Islet of Langerhans (tissue), 1 donor: ENCODE results near the gene PATL1.

Experiments used
- FAIRE-seq: peaks from one replicate; lab custom pipeline; 2011; peaks lifted over from hg19 to GRCh38; lab: Jason Lieb, UNC

PATL1 gene

DNA sequence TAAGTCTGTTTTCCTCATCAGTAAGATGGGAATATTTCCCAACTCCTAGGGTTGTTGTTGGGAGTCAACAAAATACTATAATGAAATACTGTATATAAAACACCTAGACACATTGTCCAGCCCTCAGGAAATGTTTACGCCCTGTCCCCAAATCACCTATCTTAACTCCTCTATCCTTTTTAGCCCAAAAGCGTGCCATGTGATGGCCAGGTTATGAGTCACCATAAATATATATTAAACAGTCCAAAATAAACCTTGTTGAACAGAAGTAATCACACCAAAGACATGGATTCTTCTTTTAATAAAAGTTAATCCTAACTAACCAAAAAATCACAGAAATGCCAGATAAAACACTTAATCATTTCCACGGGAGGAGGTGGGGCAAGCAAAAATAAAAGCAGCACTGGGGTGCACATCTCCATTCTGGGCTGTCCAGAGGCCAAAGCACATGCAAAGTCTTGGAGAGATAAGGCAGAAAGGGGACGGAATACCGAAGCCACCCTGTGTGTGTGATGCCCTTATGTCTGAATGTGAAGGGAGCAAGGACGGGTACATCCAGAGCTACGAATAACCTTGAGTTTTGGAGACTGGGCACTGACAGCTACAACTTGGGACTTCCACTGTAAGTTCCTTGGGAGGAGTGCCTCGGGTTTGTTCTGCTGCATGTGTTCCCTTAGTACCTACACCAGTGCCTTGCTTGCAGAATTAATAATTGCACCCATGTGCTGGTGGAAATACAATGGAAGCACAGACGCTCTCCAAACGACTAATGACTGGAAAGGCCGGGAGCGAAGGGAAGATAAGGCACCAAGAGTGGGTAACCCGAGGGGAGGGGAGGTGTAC, 54.3 kb downstream of the PATL1 start:
- FAIRE-seq: no peak

DNA sequence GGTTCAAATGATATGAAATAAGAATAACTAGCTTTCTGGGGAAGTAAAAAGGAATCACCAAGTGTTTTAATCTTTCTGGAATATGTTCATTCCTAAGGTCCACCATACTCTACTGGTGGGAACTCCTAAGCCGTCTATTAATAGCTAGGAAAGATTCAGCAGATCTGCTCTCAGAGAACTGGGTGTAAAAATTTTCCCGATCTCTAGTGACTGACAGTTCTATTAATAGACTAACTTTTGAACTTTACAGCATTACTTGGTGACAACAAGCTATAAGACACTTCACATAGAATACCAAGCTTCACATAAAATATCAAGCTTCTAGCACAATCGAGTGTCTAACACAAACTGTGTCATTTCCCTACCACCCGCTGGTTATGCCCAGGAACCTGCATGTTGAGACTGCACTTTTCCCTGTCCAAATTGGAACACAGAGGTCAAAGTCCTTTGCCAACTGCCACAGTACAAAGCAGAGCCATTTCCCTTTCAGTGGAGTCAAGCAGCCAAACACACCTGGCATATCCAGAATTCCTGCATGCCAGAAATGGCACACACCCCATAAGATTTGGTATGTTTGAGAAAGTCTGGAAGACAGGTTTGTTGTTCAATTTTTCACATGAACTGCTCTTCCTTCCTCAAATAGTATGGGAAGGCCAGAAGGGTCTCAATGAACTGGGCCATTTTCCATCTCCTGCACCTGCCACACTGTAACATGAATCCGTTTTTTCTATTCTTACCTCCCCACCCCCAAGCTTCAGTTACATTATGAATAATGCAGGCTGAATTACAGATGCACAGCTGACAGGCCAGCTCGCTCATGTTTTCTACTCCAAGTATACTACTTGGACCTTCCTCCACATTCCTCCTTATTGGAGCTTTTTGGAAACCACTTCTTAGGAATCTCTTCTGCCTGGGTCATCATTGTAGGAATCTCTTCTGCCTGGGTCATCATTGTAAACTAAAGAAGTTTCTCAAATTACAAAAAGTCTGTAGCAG, 57.0 kb downstream of the PATL1 start:
- no peak for FAIRE-seq

DNA sequence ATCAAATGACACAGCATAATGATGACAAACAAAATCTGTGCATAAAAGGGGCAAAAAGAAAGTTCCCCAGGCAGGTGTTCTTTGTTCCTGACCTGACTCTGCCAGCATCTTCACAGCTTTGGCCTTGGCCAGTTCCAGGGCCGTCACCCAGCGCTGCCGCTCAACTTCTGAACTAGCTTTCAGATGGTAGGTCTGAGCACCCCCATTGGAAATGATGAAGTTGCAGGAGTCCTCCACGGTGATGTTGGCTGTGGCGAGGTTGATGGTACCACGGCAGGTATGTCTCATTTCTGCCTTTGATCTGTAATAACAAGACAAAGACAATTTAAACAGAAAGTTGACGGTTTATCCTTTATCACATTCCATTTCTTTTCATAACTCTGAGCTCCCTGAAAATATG, 58.5 kb downstream of the PATL1 start:
- FAIRE-seq: no peak

DNA sequence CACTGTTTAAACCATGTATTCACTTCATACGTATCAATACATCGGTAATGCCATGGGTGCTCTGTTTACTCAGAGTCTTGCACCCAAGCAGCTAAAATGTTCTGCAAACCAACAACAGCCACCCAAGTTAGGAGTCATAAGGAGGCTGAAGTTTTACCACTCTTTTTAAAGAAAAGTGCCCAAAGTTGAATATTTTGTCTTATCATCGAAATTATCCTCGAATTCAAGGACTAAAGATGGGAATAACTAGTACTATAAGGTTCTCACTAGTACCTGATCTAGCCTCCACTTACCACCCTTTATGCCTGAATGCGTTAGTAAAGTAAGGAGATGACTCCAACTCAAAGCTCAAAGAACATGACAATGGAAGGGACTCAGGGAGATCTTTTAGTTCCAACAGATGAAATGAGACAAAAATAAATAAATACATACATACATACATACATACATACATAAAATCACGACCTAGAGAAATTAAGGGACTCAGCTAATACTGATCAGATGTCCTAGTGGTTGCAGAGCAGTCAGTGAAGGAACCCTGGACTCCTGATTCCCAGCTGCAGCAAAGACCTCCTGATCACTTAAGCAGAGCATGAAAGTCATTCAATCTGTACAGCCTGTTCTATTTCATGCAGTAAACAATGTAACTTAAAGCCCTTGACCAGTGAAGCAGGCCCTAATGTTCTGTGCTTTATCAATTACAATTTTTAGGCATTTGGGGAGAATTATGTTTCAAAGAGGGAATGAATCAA, 61.0 kb downstream of the PATL1 start:
- FAIRE-seq: no peak

DNA sequence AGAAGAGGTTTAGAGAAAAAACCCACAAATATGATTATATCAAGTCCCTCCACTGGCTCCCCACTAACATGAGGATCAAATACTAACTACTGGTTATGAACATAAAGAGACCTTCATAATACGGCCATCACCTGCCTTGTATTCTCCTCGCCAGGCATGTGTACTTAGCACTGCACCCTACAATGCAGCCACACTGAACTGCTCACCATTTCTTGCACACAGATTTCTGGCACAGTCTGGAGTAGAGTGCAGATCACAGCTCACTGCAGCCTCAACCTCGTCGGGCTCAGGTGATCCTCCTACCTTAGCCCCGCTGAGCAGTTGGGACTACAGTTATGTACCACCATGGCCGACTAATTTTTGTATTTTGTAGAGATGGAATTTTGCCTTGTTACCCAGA, 66.4 kb downstream of the PATL1 start:
- FAIRE-seq: no peak

DNA sequence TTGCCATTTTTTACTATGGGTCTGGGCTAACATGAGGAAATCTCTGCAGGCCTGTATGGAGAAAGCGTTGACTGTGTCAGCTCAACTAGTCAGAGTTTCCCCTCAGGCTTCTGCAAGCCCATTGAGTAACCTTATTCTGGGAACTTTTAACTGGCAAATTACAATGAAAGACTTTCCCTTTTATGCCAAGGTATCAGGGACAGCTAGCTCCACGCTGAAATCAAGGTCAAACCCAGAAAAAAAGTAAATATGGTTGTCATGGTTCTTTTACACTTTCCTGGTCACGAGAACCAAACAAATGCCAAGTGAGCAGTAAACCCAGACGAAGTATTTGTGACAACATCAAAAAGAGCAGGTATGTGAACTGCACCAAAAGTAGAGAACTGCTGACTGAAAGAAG, 67.0 kb downstream of the PATL1 start:
- no peak for FAIRE-seq

DNA sequence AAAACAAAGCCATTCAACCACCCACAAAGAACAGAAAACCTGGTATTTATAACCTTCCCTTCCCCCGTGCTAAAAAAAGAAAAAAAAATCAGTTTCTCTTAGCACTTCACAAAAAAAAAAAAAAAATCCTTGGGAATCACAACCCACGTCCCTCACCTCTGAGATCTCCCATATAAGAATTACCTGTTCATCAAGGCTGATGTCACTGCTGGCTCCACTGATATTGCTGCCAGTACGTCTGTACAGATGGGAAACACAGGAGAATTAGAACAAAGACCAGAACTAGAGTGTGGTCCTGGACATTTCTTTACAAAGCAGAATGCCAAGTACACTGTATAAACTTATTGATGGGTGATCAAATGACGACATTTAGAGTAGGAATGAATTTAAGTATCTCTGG, 68.2 kb downstream of the PATL1 start:
- FAIRE-seq: no peak

DNA sequence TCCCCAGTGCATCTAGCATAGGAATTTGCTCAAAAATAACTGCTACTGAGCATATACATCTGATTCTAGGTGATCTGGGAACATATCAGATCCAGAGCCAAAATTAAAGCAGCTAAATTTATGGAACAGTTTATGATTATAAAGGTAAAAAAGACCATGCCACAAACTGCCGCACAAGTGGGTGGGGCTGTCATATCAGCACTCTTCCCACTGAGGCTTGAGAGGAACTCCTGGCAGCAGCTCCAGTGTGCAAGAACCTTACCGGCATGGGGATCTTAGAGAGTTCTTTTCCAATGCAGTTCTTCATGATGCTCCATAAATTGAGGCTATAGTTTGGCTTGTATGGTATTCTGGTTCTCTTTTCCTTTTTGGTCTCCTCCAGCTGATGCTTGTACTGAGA, 68.6 kb downstream of the PATL1 start:
- FAIRE-seq: no peak

DNA sequence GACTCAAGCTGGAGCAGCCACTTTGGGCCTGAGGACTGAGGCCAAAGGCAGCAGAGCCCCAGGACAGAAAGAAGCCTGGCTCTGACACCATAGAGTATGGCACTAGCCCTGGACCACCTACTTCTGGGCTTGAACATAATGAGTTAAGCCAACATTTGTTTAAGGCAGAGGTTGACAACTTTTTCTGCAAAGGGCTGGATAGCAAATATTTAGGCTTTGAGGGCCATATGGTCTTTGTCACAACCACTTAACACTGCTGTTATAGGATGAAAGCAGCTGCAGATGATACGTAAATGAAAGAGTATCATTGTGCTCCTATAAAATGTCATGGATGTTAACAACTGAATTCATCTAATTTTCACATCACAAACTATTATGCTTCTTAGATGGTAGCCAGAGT, 69.9 kb downstream of the PATL1 start:
- FAIRE-seq: no peak
